Peyer's patch (tissue), 4 donors: ENCODE measurements around the gene NNT. TPM values are rescaled to one million over a fixed set of nuclear protein-coding genes. Genes with fewer than 3 reads are reported as not detected.

Source experiments
- DNase-seq, 3 donors: peaks; one replicate each; pipeline ENCODE4 v3.0.0-alpha.2; 2017 to 2019
- H3K27ac ChIP-seq, 4 donors: fragments of 200-600 bp; sonication (generic); one replicate each; pipeline ENCODE4 v1.5.1; 2016 to 2019
- H3K27me3 ChIP-seq, 2 donors: fragments of 200-600 bp; sonication (generic); one replicate each; pipeline ENCODE4 v1.5.1; 2019
- H3K36me3 ChIP-seq, 3 donors: fragments of 200-600 bp; sonication (generic); one replicate each; pipeline ENCODE4 v1.5.1; 2016 to 2019
- H3K4me1 ChIP-seq, 4 donors: fragments of 200-600 bp; sonication (generic); one replicate each; pipeline ENCODE4 v1.5.1; 2016 to 2019
- H3K4me3 ChIP-seq, 4 donors: fragments of 200-600 bp; sonication (generic); 1 replicate in 3 of 4; 2 replicates in 1 of 4; pipeline ENCODE4 v1.5.1; 2016 to 2019; ENCODE audit warnings: mild to moderate bottlenecking in 1 of 4
- H3K9me3 ChIP-seq, 4 donors: fragments of 200-600 bp; sonication (generic); one replicate each; pipeline ENCODE4 v1.5.1; 2016 to 2019; ENCODE audit warnings: mild to moderate bottlenecking in 1 of 4
- CTCF ChIP-seq, 6 experiments: fragments of 450-650 bp in 4 of 6; fragments of 200-600 bp in 2 of 6; sonication (generic) in 1 of 6; IDR thresholded peaks; one replicate each; pipeline ENCODE4 v1.5.1; 2017 to 2019; ENCODE audit warnings: antibody characterized with exemption in 6 of 6, mild to moderate bottlenecking in 3 of 6, moderate library complexity in 1 of 6
- POLR2A ChIP-seq, 2 donors: fragments of 450-650 bp; IDR thresholded peaks; one replicate each; pipeline ENCODE4 v1.5.1; 2017; ENCODE audit warnings: antibody characterized with exemption in 2 of 2, mild to moderate bottlenecking in 2 of 2, moderate library complexity in 2 of 2
- total RNA-seq, 4 donors: library from RNA; depleted of rRNA; stranded (reverse); fragments of >200 nt; gene quantifications; one replicate each; pipeline ENCODE4 v1.1.0, GENCODE V29; 2016

The NNT gene
- total RNA-seq, 4 donors from 2014 or later = 30.5 to 59.7 (median 44.5) TPM

DNA sequence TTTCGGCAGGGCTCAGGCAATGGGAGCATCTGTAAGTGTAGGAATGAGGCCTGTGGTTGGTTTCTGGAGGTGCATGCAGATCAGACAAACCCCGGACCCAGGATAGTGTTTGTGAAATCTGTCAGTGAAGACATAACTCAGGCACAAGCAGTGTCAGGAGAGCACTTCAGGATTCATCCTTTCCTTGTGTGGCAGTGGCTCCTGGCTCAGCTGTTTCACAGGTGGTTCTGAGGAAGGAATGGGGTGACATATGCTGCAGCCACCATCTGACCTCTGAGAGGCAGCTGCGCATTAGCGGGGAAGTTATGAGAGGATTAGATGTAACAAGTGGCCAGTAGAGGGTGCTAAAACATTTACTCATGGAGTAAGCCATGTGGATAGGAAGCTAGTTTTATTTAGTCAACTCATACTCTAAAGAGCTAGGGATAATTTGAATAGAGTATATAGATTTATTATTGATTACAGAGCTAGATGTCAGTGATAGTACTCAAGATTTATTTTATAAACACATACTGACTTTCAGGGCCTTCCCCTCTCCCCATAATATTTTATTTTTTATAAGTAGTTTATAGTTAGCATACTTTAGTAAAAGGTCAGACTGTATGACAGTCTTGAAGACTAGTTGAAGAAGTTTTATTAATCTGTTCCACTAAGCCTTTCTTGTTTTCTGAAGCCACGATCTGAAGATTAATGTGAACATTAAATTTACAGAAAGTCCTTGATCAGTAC, 28.4 kb downstream of the NNT start:
- Histone ChIP-seq H3K27me3 (no peaks in the 10 kb centered on the region), H3K4me1 (no peaks in the 10 kb centered on the region), H3K4me3 (no peak overlapping the region), H3K36me3 (peaks cover 0 to 34% (median 0%) of the 10 kb centered on the region in 3 donors), H3K27ac (no peak overlapping the region), H3K9me3 (no peaks in the 10 kb centered on the region)
- DNase-seq = peak; percentile 20 to 53 (median 49)
- TF ChIP-seq CTCF (IDR thresholded peaks at IDR 0.05) (peak in 4 of 6 experiments; percentile 49 to 55 (median 54)), POLR2A (IDR thresholded peaks at IDR 0.05) (no peak)

GRCh38 chr5:43634621-43635020, 31.6 kb downstream of the NNT start:
- no peak overlapping the region for H3K27ac ChIP-seq
- DNase-seq = no peak
- no peaks in the 10 kb centered on the region for H3K9me3 ChIP-seq
- no peaks in the 10 kb centered on the region for H3K4me1 ChIP-seq
- H3K27me3 ChIP-seq = no peaks in the 10 kb centered on the region
- TF ChIP-seq CTCF (IDR thresholded peaks at IDR 0.05) (no peak), POLR2A (IDR thresholded peaks at IDR 0.05) (no peak)
- no peak overlapping the region for H3K4me3 ChIP-seq
- peaks cover 0 to 24% (median 0%) of the 10 kb centered on the region in 3 donors for H3K36me3 ChIP-seq

DNA sequence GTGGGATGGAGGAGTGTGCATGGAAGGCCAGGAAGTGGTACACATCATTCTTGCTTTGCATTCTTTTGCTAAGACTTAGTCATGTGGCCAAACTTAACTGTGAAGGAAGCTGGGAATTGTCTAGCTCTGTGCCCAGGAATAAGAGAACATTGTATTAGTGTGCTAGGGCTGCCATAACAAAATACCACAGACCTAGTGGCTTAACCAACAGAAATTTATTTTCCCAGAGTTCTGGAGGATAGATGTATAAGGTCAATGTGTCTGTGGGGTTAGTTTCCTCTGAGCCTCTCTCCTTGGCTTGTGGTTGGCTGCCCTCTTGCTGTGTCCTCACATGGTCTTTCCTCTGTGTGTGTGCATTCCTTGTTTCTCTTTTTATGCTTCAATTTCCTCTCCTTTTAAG, 32.4 kb downstream of the NNT start:
- Histone ChIP-seq H3K27me3 (no peaks in the 10 kb centered on the region), H3K9me3 (no peaks in the 10 kb centered on the region), H3K27ac (no peak overlapping the region), H3K4me3 (no peak overlapping the region), H3K36me3 (peaks cover 0 to 24% (median 0%) of the 10 kb centered on the region in 3 donors), H3K4me1 (no peaks in the 10 kb centered on the region)
- TF ChIP-seq POLR2A (IDR thresholded peaks at IDR 0.05) = no peak
- no peak for TF ChIP-seq CTCF (IDR thresholded peaks at IDR 0.05)
- no peak for DNase-seq

DNA sequence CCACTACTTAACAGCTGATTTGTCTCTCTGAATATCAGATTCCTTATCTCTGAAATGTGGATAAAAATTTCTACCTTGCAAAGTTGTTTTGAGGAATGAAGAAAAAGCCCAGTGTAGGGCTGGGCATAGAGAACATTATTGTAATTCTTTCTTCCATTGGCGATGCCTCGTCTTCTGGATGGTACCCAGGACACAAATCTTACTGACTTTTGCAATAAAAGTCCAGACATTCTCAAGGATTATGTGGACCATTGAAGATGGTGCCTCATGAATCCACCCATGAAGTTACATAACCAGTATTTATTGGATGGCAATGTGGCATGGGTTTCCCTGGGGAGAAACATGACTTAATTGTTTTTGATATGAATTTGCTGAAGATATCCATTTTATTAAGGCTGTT, 33.1 kb downstream of the NNT start:
- H3K4me3 ChIP-seq = no peak overlapping the region
- H3K27ac ChIP-seq = no peak overlapping the region
- H3K27me3 ChIP-seq = no peaks in the 10 kb centered on the region
- DNase-seq = no peak
- no peak for TF ChIP-seq POLR2A (IDR thresholded peaks at IDR 0.05)
- TF ChIP-seq CTCF (IDR thresholded peaks at IDR 0.05) = no peak
- no peaks in the 10 kb centered on the region for H3K9me3 ChIP-seq
- no peaks in the 10 kb centered on the region for H3K4me1 ChIP-seq
- peaks cover 0 to 22% (median 0%) of the 10 kb centered on the region in 3 donors for H3K36me3 ChIP-seq

- TF ChIP-seq CTCF (IDR thresholded peaks at IDR 0.05) (no peak), POLR2A (IDR thresholded peaks at IDR 0.05) (no peak)
Measured at GRCh38 chr5:43637416-43637815, 34.4 kb downstream of the NNT start.

More at GRCh38 chr5:43637416-43637815, 34.4 kb downstream of the NNT start:
- Histone ChIP-seq H3K4me1 (no peaks in the 10 kb centered on the region), H3K27me3 (no peaks in the 10 kb centered on the region), H3K36me3 (peaks cover 0 to 15% (median 0%) of the 10 kb centered on the region in 3 donors), H3K27ac (no peak overlapping the region), H3K4me3 (no peak overlapping the region), H3K9me3 (no peaks in the 10 kb centered on the region)
- no peak for DNase-seq
